Spinal cord (tissue), 10 donors: ENCODE results near the gene GARIN5A. TPM values are rescaled to one million over a fixed set of nuclear protein-coding genes. Genes with fewer than 3 reads are reported as not detected.

Source experiments
- DNase-seq, 6 donors: peaks; one replicate each; pipeline versions ENCODE4 v3.0.0 to v3.0.0-alpha.2; 2013 to 2015; ENCODE audit warnings: low spot score in 6 of 6, low read depth in 4 of 6
- H3K27ac ChIP-seq: one replicate; pipeline ENCODE4 v1.5.1; 2013; ENCODE audit warnings: low read depth, low read length, control low read depth
- H3K27me3 ChIP-seq: one replicate; pipeline ENCODE4 v1.6.1; 2013; ENCODE audit warnings: low read length; ENCODE audit not compliant: control insufficient read depth, insufficient read depth
- H3K36me3 ChIP-seq: one replicate; pipeline ENCODE4 v1.6.1; 2013; ENCODE audit warnings: low read length; ENCODE audit not compliant: control insufficient read depth, insufficient read depth
- H3K4me1 ChIP-seq: one replicate; pipeline ENCODE4 v1.6.1; 2013; ENCODE audit warnings: low read length; ENCODE audit not compliant: control insufficient read depth, insufficient read depth
- H3K4me3 ChIP-seq: one replicate; pipeline ENCODE4 v1.5.1; 2013; ENCODE audit warnings: low read depth, low read length, control low read depth
- H3K9me3 ChIP-seq: one replicate; pipeline ENCODE4 v1.6.1; 2013; ENCODE audit warnings: low read length; ENCODE audit not compliant: control insufficient read depth, insufficient read depth
- WGBS: methylation state at CpG from one replicate; pipeline ENCODE4 v1.1.5; 2013; ENCODE audit warnings: missing lambda C conversion rate; ENCODE audit not compliant: insufficient coverage; 5-methylcytosine and 5-hydroxymethylcytosine counted together
- polyA plus RNA-seq, 2 donors: library from polyadenylated mRNA; unstranded; fragments of 120-200 nt; gene quantifications; one replicate each; pipeline ENCODE4 v1.2.1, GENCODE V29; 2013; ENCODE audit not compliant: insufficient read length in 2 of 2
- total RNA-seq, 2 donors: library from RNA; depleted of rRNA in 1 of 2; stranded (reverse); fragments of 120-200 nt in 1 of 2; fragments of >200 nt in 1 of 2; gene quantifications; one replicate each; pipeline versions ENCODE4 v1.2.3 to v1.2.4, GENCODE V29; 2013 to 2014
- donor health status: healthy.

Gene GARIN5A
- total and polyA plus RNA-seq, 4 donors = 4.2 to 14.1 (median 8.7) TPM

GRCh38 chr19:50459067-50459456, 17.6 kb downstream of the GARIN5A start:
- Histone ChIP-seq H3K27me3 (peaks cover 16% of the 10 kb centered on the region), H3K36me3 (no peaks in the 10 kb centered on the region), H3K27ac (no peak overlapping the region), H3K4me1 (peaks cover 5% of the 10 kb centered on the region), H3K4me3 (no peak overlapping the region), H3K9me3 (no peaks in the 10 kb centered on the region)
- no peak for DNase-seq
- 61% methylated on average over 32 of the region's 32 CpGs for WGBS

DNA sequence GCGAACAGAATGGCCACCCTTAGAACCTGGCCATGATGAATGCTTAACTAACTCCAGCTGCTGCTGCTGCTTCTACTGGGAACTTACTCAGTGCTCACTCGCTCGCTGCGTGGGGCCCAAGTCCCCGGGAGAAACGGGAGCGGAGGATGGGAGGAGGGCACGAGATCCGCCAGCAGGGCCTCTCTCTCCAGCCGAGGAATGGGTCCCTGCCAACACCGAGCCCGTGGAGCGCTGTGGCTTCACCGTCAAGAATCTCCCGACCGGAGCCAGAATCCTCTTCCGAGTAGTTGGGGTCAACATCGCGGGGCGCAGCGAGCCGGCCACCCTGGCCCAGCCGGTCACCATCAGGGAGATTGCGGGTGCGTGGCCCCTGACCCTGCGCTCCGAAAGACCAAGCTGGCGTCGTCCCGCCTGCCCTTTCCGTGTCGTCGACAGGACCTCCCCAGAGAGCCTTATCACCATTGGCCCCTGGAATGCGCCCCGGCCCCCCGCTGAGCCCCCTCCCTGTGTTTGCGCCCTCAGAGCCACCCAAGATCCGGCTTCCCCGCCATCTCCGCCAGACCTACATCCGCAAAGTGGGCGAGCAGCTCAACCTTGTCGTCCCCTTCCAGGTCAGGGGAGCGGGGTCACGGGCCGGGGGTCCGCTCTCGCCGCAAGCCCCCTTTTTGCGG, 18.1 kb downstream of the GARIN5A start:
- Histone ChIP-seq H3K4me3 (no peak overlapping the region), H3K27ac (no peak overlapping the region), H3K4me1 (peaks cover 5% of the 10 kb centered on the region), H3K27me3 (peaks cover 16% of the 10 kb centered on the region), H3K9me3 (no peaks in the 10 kb centered on the region), H3K36me3 (no peaks in the 10 kb centered on the region)
- WGBS = 32% methylated on average over 49 of the region's 50 CpGs
- no peak for DNase-seq

- H3K9me3 ChIP-seq = no peaks in the 10 kb centered on the region
- 76% methylated on average over 5 of the region's 5 CpGs for WGBS
- DNase-seq = no peak
- H3K27me3 ChIP-seq = peaks cover 16% of the 10 kb centered on the region
- H3K4me3 ChIP-seq = no peak overlapping the region
- no peaks in the 10 kb centered on the region for H3K36me3 ChIP-seq
- H3K27ac ChIP-seq = no peak overlapping the region
- H3K4me1 ChIP-seq = peaks cover 5% of the 10 kb centered on the region
Observed at GRCh38 chr19:50457300-50457699, 19.3 kb downstream of the GARIN5A start.

DNA sequence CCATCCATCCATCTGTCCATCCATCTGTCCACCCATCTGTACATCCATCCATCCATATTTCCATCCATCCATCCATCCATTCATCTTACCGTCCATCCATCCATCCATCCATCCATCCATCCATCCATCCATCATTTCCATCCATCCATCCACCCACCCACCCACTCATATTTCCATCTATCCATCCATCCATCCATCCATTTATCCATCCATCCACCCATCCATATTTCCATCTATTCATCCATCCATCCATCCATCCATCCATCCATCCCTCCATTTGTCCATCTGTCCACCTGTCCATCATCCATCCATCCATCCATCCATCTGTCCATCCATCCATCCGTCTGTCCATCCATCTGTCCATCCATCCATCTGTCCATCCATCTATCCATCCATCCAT, 20.7 kb downstream of the GARIN5A start:
- H3K4me1 ChIP-seq = peaks cover 5% of the 10 kb centered on the region
- no peaks in the 10 kb centered on the region for H3K36me3 ChIP-seq
- no peak overlapping the region for H3K4me3 ChIP-seq
- H3K27me3 ChIP-seq = peaks cover 16% of the 10 kb centered on the region
- H3K9me3 ChIP-seq = no peaks in the 10 kb centered on the region
- no peak for DNase-seq
- H3K27ac ChIP-seq = no peak overlapping the region
- WGBS = 76% methylated on average over 2 of the region's 2 CpGs

DNA sequence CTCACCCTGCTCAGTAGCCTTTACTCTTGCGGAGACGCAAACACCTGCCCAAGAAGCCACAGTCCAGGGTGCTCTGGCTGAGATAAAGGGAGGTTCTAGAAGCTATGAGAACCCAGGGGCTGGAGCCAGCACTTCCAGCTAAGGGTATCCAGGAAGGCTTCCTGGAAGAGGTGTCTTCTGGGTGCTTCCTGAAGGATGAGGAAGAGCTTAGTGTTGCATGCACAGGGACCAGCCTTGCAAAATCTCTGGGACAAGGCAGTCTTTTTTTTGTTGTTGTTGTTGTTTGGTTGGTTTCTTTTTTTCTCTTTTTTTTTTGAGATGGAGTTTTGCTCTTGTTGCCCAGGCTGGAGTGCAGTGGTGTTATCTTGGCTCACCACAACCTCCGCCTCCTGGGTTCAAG, 23.4 kb downstream of the GARIN5A start:
- H3K4me1 ChIP-seq = peaks cover under 1% of the 10 kb centered on the region
- H3K27me3 ChIP-seq = peaks cover 6% of the 10 kb centered on the region
- WGBS = 94% methylated on average over 2 of the region's 3 CpGs
- H3K9me3 ChIP-seq = no peaks in the 10 kb centered on the region
- no peaks in the 10 kb centered on the region for H3K36me3 ChIP-seq
- H3K27ac ChIP-seq = no peak overlapping the region
- DNase-seq = no peak
- no peak overlapping the region for H3K4me3 ChIP-seq

DNA sequence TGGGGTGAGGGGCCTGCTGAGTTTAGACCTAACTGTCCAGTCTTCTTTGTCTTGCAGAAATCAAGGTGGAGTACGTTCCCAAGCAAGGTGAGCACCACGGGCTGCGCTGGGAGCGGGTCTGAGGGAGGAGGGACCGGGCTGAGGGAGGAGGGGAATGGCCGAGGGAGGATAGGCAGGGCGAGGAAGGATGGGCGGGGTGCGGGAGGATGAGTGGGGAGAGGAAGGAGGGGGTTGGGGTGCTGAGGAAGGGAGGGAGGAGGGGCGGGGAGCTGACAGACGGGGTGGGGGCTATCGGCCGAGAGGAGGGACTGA, 25.5 kb downstream of the GARIN5A start:
- no peak overlapping the region for H3K27ac ChIP-seq
- no peaks in the 10 kb centered on the region for H3K4me1 ChIP-seq
- no peak overlapping the region for H3K4me3 ChIP-seq
- H3K36me3 ChIP-seq = no peaks in the 10 kb centered on the region
- 50% methylated on average over 12 of the region's 13 CpGs for WGBS
- no peak for DNase-seq
- H3K9me3 ChIP-seq = no peaks in the 10 kb centered on the region
- H3K27me3 ChIP-seq = no peaks in the 10 kb centered on the region

- H3K27ac ChIP-seq = no peak overlapping the region
- no peaks in the 10 kb centered on the region for H3K27me3 ChIP-seq
- no peak for DNase-seq
- WGBS = 52% methylated on average over 23 of the region's 30 CpGs
- H3K9me3 ChIP-seq = no peaks in the 10 kb centered on the region
- no peaks in the 10 kb centered on the region for H3K4me1 ChIP-seq
- no peaks in the 10 kb centered on the region for H3K36me3 ChIP-seq
- no peak overlapping the region for H3K4me3 ChIP-seq
Observed at GRCh38 chr19:50450369-50451222, 26.1 kb downstream of the GARIN5A start.

- Histone ChIP-seq H3K4me1 (no peaks in the 10 kb centered on the region), H3K4me3 (no peak overlapping the region), H3K27ac (no peak overlapping the region), H3K9me3 (no peaks in the 10 kb centered on the region), H3K36me3 (no peaks in the 10 kb centered on the region), H3K27me3 (no peaks in the 10 kb centered on the region)
- DNase-seq = no peak
- 86% methylated on average over 7 of the region's 14 CpGs for WGBS
Observed at GRCh38 chr19:50449236-50449899, 27.3 kb downstream of the GARIN5A start.

DNA sequence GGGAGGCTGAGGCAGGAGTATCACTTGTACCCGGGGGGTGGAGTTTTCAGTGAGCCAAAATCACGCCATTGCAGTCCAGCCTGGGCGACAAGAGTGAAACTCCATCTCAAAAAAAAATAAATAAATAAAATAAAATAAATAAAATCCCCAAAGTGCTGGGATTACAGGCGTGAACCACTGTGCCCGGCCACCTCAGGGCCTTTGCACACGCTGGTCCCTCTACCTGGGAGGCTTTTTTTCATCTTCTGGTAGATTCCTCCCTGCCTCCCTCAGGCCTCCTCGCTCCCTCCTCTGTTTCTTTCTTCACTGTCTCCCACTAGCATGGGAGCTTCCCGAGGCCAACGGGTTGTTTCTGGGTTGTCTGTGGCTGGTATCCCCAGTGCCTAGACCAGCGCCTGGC, 28.9 kb downstream of the GARIN5A start:
- H3K4me3 ChIP-seq = no peak overlapping the region
- H3K9me3 ChIP-seq = no peaks in the 10 kb centered on the region
- WGBS = 94% methylated on average over 5 of the region's 10 CpGs
- no peak overlapping the region for H3K27ac ChIP-seq
- DNase-seq = no peak
- no peaks in the 10 kb centered on the region for H3K4me1 ChIP-seq
- no peaks in the 10 kb centered on the region for H3K36me3 ChIP-seq
- H3K27me3 ChIP-seq = no peaks in the 10 kb centered on the region
